T-helper 2 cell (primary cell): ENCODE results near the gene GBGT1.

Experiments
- DNase-seq, 5 experiments: peaks; one replicate each; pipeline versions ENCODE4 v3.0.0 to v3.0.0-alpha.2; 2012 to 2022

Gene GBGT1

GRCh38 chr9:133113949-133114885 lies 49.5 kb downstream of the GBGT1 start:
- no peak for DNase-seq

GRCh38 chr9:133113163-133113948 lies 50.4 kb downstream of the GBGT1 start:
- DNase-seq: no peak

GRCh38 chr9:133112663-133113026 lies 51.1 kb downstream of the GBGT1 start:
- peak in 3 of 5 experiments; percentile 22 to 77 (median 55) for DNase-seq

- no peak for DNase-seq
Observed at GRCh38 chr9:133111808-133112662, 51.7 kb downstream of the GBGT1 start.

GRCh38 chr9:133109931-133110650 lies 53.6 kb downstream of the GBGT1 start:
- DNase-seq: no peak

- peak in 1 of 5 experiments; percentile 2 for DNase-seq
Observed at GRCh38 chr9:133108794-133109641, 54.7 kb downstream of the GBGT1 start.

- peak in 1 of 5 experiments; percentile 1 for DNase-seq
Observed at GRCh38 chr9:133107961-133108793, 55.5 kb downstream of the GBGT1 start.

- peak in 1 of 5 experiments; percentile 3 for DNase-seq
Observed at GRCh38 chr9:133107245-133107722, 56.4 kb downstream of the GBGT1 start.

GRCh38 chr9:133106511-133107244 lies 57.0 kb downstream of the GBGT1 start:
- peak in 1 of 5 experiments; percentile 2 for DNase-seq

GRCh38 chr9:133105461-133105770 lies 58.3 kb downstream of the GBGT1 start:
- peak in 1 of 5 experiments; percentile 1 for DNase-seq

- DNase-seq: peak in 1 of 5 experiments; percentile 1
Observed at GRCh38 chr9:133104718-133105460, 58.8 kb downstream of the GBGT1 start.

- no peak for DNase-seq
Observed at GRCh38 chr9:133103987-133104505, 59.7 kb downstream of the GBGT1 start.

- peak in 4 of 5 experiments; percentile 28 to 39 (median 34) for DNase-seq
Observed at GRCh38 chr9:133103183-133103986, 60.3 kb downstream of the GBGT1 start.
